Activated CD8-positive, alpha-beta memory T cell treated with anti-CD3 and anti-CD28 coated beads for 48 hours (primary cell): Measurements from ENCODE around the gene NDUFAF2.
"Not testable (repeated sequence)": the region's sequence is repeated elsewhere in the genome, so short reads cannot be mapped to it uniquely, and the experiment has no call there.

Experiments
- DNase-seq, 3 experiments: peaks; one replicate each; pipeline ENCODE4 v3.0.0-alpha.2; 2020; ENCODE audit warnings: low read depth in 2 of 3, low spot score in 2 of 3

Gene NDUFAF2

GRCh38 chr5:60944904-60945812 lies at the start of gene NDUFAF2, which contains the start of gene ERCC8:
TSS of gene NDUFAF2 (plus strand) at chr5:60945205. CDS start at chr5:60945256, 51 bp downstream.
TSS of gene ERCC8 (minus strand) at chr5:60945070. CDS start at chr5:60945008, 62 bp downstream.
- peak; percentile 60 to 71 (median 69) for DNase-seq

GRCh38 chr5:60896991-60897390 lies 48.0 kb upstream of the NDUFAF2 start:
- DNase-seq = no peak

GRCh38 chr5:60903356-60903755 lies 41.6 kb upstream of the NDUFAF2 start:
- DNase-seq = no peak

- no peak for DNase-seq
These were observed 28.4 kb upstream of the NDUFAF2 start for GRCh38 chr5:60916646-60917045.

GRCh38 chr5:60918466-60918865 lies 26.5 kb upstream of the NDUFAF2 start:
- no peak for DNase-seq

GRCh38 chr5:60927450-60927849 lies 17.6 kb upstream of the NDUFAF2 start:
- no peak for DNase-seq

- no peak for DNase-seq
These were observed 16.0 kb upstream of the NDUFAF2 start for GRCh38 chr5:60929024-60929423.

- no peak for DNase-seq
These were observed 1.4 kb upstream of the NDUFAF2 start for GRCh38 chr5:60943624-60944023.

- peak in 1 of 3 experiments; percentile 0 for DNase-seq
These were observed 795 bp downstream of the NDUFAF2 start for GRCh38 chr5:60945813-60946187.

- DNase-seq = no peak
These were observed 3.7 kb downstream of the NDUFAF2 start for GRCh38 chr5:60948738-60949137.

GRCh38 chr5:60955239-60955638 lies 10.2 kb downstream of the NDUFAF2 start:
- DNase-seq = no peak

GRCh38 chr5:60958088-60958487 lies 13.1 kb downstream of the NDUFAF2 start:
- no peak for DNase-seq

- DNase-seq = no peak
These were observed 13.7 kb downstream of the NDUFAF2 start for GRCh38 chr5:60958712-60959111.

- DNase-seq = no peak
These were observed 14.2 kb downstream of the NDUFAF2 start for GRCh38 chr5:60959156-60959555.

GRCh38 chr5:60960591-60960990 lies 15.6 kb downstream of the NDUFAF2 start:
- no peak for DNase-seq

- DNase-seq = no peak
These were observed 16.7 kb downstream of the NDUFAF2 start for GRCh38 chr5:60961685-60962084.

- DNase-seq = peak in 1 of 3 experiments; percentile 10
These were observed 27.2 kb downstream of the NDUFAF2 start for GRCh38 chr5:60972231-60972630.

GRCh38 chr5:60977956-60978737 lies 33.1 kb downstream of the NDUFAF2 start:
- no peak for DNase-seq

GRCh38 chr5:60978968-60979367 lies 34.0 kb downstream of the NDUFAF2 start:
- DNase-seq = no peak

GRCh38 chr5:60980511-60980910 lies 35.5 kb downstream of the NDUFAF2 start:
- DNase-seq = no peak

GRCh38 chr5:60982127-60982526 lies 37.1 kb downstream of the NDUFAF2 start:
- DNase-seq = not testable (repeated sequence)

GRCh38 chr5:60989790-60990189 lies 44.8 kb downstream of the NDUFAF2 start:
- no peak for DNase-seq
